HG03139 (cell line): ENCODE data around the gene AVL9.
"Not testable (repeated sequence)": the region's sequence is repeated elsewhere in the genome, so short reads cannot be mapped to it uniquely, and the experiment has no call there.

Experiments used
- ATAC-seq: cut with Tn5 transposase; IDR thresholded peaks from one replicate; pipeline ENCODE4 v1.9.1; 2021; ENCODE audit not compliant: unreplicated experiment

AVL9 gene

DNA sequence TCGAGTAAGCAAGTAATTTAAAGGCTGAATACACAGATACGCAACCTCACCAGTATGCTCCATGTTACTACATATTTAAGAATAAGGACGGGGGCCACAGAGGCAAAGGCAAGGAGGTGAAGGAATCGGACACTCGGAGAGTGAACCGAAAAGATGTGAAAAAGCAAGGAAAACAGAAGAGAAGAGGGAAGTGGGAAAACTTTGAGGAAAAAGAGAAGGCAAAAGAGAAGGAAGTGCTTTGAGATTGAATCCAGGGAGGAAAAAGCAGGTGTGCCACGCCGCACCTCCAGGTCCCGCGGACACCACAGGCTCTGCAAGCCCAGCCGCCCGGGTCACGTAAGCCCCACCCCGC is 367 bp upstream of the AVL9 start:
- peak; percentile 2 for ATAC-seq

DNA sequence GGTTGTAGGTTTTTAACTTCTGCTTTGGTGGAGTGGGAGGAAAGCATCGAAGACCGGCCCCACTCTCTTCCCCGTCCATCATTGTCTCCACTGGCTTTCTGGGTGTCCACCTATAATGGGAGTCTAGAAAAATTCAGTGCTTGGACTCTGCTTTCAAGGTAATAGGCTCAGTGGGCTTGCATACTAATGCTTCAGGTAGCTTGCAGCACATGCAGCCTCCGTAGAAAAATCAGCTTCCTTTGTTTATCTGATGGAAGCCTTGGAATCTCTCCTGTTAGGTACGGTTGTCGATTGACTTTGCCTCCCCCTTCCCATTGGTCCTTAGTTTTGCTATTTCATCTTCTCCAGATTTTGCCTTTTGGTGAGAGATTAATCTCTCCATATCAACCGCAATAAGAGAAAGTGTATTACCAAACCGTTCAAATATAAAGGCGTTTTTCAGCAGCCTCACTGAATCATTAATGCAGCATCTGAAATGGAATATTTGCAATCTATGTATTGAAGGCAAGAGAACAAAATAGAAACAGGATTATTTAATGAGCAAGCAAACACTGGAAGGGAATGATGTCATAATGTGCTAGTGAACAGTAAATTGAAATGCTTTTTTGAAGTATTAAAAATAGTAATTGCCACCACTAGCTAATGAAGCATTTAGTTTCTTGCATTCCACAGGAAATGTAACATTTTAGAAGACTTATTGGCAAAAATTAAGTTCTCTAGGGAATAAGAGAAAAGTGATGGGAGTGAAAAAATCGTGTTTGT is 944 bp downstream of the AVL9 start:
- no peak for ATAC-seq

DNA sequence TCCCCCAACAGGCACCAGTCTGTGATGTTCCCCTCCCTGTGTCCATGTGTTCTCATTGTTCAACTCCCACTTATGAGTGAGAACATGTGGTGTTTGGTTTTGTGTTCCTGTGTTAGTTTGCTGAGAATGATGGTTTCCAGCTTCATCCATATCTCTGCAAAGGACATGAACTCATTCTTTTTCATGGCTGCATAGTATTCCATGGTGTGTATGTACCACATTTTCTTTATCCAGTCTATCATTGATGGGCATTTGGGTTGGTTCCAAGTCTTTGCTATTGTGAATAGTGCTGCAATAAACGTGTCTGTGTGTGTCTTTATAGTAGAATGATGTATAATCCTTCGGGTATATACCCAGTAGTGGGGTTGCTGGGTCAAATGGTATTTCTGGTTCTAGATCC is 4.5 kb downstream of the AVL9 start:
- not testable (repeated sequence) for ATAC-seq

DNA sequence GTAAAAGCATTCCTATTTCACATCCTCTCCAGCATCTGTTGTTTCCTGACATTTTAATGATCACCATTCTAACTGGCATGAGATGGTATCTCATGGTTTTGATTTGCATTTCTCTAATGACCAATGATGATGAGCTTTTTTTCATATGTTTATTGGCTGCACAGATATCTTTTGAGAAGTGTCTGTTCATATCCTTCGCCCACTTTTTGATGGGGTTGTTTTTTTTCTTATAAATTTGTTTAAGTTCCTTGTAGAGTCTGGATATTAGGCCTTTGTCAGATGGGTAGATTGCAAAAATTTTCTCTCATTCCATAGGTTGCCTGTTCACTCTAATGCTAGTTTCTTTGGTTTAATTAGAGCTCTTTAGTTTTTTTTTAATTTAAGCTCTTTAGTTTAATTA is 4.9 kb downstream of the AVL9 start:
- ATAC-seq: not testable (repeated sequence)

DNA sequence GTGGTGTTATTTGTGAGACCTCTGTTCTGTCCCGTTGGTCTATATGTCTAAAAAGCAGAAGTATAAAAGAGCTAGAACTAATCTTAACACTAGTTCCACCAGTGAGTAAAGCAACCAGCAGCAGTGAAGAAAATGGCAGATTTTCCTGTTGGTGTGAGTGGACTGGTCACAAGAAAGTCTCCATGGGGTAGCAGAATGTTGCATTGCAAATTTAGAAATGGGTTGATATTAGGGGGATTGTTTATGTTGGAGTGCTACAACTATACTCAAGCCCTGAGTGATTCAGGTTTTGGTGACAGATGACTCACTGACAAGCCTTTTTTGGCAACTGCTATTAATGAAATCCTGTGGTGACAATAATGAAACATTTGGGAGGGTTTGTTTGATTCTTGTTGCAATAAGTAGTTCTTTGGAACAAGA is 5.6 kb downstream of the AVL9 start:
- peak; percentile 54 for ATAC-seq

DNA sequence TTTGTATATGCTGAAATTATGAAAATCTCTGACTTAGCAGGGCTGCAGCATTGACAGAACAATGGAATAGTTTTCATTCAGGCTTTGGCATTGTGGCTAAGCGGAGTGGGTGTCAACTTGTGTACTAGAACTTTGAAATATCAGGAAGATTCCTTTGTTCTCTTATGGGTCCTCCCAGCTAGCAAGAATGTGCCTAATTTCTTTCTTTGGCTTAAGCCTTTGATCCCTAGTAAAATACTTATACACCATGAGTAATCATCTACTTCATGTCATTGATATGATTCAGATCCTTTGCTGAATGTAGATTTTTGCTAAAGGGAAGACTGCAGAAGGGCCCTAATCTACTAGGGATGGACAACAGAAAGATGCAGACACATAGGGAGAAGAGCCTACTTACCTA is 6.2 kb downstream of the AVL9 start:
- no peak for ATAC-seq

DNA sequence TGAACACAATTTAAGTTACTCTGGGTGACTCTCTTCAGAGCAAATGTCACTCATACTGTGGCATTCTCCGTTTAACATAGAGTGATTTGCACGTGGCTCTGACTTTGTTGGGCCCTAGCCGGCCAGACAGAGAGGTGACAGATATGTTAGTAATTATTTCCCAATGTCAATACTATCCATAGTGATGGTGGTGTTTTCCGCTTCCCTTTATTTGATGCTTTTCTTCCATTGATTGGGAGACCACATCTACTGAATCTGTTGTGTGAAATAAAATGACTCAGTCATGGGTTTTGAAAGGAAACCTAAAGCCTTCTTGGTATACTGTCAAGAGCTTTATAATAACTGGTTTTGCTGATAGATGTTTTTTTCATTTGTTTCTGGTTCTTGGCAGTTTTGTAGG is 7.4 kb downstream of the AVL9 start:
- ATAC-seq: no peak

DNA sequence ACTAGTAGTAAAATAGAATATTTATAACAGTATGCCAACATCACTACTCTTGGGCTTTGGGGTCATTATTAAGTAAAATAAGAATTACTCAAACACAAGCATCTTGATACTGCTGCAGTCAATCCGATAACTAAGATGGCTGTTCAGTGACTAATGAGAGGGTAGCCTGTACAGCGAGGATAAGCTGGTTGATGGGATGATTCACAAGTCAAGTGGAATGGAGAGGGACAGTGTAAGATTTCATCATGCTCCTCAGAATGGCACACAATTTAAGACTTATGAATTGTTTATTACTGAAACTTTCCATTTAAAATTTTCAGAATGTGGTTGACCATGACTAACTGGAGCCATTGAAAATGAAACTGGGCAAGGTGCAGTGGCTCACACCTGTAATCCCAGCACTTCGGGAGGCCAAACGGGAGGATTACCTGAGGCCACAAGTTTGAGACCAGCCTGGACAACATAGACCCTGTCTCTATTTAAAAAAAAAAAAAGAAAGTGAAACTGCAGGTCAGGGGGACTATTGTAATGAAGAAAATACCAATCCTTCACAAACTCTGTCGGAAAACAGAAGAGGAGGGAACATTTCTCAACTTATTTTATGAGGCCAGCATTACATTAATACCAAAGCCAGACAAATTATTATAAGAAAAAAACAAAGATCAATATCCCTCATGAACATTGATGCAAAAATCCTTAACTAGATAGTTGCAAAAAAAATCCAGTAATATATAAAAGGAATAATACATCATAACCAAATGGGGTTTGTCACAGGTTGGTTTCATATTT is 11.2 kb downstream of the AVL9 start:
- no peak for ATAC-seq

DNA sequence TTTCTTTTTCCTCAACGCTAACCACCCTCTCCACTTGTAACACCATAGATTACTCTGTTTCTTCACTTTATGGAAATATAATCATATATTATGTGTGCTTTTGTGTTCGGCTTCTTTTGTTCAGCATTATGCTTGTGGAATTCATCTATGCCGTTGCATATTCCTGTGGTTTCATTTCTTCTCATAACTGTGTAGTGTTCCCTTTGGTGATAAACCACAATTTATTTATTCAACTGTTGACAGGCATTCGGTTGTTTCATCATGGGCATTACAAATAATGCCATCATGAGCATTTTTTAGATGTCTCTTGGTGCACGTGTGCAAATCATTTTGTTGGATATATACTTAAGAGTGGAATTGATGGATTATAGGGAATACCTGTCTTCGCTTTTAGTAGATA is 12.1 kb downstream of the AVL9 start:
- no peak for ATAC-seq

DNA sequence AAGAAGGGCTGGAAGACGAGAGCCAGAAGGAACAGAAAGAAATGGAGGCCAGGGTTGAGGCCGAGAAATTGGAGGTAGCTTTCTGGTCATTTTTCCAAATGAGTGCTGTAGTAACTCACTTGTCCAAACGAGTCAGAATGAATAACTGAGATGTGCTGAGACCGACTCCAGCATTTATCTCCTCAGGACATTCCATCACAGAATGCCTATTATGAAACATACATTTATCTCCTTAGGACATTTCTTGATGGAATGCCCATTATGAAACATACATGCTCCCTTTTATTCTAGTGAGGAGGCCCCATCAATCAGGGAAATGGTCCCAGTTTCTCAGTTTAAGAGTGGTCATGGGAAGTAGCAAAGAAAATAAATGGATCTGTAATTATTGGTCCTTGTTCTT is 16.5 kb downstream of the AVL9 start:
- no peak for ATAC-seq

DNA sequence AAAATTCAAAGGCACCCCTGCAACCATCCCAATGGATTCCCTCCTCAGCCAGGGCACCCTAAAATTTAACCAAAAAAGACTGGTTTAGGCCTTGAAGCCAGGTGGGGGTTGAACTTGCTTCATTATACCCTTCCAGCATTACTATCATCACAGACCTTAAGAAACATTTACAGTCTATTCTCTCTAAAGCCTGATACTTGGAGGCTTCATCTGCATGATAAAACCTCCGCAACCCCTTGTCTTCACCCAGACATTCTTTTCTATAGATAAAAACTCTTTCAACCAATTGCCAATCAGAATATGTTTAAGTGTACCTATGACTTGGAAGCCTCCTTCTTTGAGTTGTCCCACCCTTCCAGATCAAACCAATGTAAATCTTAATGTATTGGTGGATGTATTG is 17.9 kb downstream of the AVL9 start:
- no peak for ATAC-seq

DNA sequence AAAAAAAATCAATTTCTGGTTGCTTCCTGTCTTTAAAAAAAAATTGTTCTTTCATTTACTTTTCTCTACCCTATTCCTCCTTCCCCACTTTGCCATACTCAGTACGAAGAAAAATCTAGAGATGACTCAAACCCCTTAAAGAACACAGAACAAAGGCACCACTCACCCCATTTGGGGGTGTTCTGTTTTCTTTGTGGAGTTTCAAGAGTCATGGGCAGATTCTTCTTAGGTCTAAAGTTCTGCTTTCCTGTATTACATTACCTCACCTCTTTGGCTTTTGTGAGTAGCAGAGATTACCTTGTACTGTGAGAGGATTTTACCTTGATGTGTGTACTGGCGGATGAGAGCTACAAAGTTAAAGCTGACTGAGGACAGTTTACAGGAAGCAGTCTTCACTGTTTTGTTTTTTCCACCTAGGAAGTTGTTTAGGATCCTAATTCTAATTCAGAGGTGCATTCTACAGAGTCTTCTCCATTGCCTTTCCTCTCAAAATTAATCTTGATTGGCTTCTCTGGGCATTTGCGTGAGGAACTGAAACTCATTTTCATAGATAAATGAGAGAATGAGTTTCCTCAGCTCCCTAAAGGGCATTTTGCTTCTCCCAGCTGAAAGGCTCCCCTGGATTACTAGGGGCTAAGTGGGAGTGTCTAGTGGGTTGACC is 20.7 kb downstream of the AVL9 start:
- ATAC-seq: peak; percentile 79

DNA sequence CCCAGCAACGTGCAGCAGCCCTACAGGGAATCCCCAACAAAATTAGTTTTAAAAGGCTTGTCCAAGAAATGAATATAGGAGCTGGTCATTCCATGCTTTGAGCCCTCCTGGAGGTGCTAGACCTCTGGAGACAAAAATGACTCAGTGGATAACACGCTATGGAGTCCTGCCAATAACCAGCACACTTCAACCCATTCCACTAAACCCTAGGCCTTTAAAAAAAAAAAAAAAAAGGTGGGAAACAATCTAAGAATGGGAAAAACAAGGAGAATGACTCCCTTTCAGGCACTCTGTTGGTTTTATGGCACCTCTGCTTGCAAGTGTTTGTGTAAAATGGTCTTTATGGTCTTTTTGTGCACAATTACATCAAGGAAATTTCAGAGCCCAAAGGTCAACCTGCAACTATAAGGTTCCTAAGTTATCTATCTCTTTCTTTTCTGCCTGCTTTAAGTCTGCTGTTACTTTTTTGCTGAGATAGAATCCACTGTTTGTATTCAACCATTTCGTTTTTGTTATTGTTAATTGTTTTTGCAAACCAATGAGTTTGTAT is 21.3 kb downstream of the AVL9 start:
- ATAC-seq: no peak

DNA sequence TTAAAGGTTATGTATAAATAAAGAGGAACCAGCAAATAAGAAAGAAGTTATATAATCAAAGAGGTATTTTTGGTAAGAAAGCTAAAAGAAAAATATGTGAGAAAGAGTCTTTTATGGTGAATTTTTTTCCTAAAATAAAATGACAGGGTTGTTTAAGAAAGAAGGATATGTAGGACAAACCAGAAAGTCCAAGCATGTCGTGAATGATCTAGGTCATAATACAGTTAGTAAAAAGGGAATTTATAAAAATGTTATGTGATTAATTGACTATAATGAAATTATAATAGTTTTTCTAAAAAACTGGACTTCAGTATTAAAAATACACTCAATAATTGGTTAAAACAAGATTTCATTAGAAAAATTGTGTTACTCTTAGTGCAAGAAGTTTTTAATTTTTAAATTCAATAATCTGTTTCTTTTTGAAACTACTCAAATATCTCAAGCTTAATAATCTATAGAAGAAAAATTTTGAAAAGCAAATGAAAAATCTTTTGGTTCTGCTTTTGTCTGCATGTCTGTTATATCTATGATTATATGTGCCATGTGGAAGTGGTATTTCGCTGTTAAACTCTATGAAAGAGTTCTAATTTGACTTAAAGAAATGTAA is 23.3 kb downstream of the AVL9 start:
- ATAC-seq: no peak

DNA sequence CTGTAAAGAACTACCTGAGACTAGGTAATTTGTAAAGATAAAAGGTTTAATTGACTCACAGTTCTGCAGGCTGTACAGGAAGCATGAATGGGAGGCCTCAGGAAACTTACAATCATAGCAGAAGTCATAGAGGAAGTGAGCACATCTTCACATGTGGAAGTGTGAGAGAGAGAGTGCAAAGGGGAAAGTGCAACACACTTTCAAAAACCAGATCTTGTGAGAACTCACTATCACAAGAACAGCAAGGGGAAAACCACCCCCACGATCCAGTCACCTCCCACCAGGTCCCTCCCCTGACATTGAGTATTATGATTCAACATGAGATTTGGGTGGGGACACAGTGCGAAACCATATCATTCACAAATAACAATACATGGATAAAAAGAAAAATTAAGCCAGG is 24.5 kb downstream of the AVL9 start:
- ATAC-seq: no peak

DNA sequence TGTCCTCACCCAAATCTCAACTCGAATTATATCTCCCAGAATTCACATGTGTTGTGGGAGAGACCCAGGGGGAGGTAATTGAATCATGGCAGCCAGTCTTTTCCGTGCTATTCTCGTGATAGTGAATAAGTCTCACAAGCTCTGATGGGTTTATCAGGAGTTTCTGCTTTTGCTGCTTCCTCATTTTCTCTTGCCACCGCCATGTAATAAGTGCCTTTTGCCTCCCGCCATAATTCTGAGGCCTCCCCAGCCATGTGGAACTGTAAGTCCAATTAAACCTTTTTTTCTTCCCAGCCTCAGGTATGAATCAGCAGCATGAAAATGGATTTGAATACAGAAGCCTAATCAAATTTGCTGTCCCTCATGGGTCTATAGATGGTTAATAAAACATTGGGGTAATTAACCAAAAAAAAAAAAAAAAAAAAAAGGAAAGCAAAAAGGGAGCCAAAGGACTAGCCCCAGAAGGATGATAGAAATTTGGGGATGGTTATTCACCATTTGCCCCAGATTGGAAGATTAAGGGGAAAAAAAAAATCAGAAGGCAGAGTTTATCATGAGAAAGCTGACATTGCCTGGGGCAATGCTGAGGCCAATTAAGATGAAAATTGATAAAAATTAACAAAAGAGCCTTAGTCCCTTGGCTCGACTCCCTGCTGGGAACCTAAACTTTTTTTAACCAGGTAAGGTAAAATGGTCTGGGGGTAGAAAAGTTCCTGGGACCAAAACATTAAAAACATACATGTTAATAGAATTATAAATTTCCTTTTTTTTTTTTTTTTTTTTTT is 27.6 kb downstream of the AVL9 start:
- no peak for ATAC-seq

DNA sequence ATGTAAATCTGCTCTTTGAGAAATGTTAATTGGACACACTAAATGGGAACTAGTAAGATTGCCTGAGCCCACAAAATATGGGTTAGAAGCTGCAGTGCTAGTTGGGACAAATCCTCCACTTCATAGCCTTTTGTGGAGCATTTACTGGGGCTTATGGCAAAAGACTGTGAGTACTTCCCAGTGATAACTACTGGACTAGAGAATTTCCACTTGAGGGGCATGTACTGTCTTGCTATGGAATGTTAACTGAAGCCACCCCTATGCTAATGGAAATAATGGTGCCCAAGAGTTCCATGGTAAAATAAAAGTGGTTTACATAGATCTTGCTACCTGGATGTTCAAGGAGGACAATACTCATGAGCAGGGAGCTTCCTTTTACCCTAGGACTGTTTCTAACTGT is 29.3 kb downstream of the AVL9 start:
- ATAC-seq: no peak

DNA sequence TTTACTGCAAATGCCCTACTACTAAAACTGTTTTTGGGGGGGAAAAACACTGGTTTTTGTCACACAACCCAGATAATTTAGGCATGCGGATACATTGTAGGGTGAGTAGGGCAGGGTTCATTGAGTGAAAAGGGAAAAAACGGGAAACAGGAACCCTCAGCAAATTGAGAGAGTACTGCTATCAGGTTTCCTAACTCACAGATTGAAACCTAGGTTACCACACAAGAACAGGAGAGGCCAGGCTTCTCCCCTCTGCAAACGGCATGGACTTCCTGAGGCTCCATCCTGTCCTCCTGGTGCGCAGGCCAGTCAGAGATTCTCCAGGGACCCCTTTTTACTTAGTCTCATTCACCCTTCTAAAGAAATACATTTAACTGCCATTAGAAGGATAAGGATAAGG is 30.6 kb downstream of the AVL9 start:
- no peak for ATAC-seq

DNA sequence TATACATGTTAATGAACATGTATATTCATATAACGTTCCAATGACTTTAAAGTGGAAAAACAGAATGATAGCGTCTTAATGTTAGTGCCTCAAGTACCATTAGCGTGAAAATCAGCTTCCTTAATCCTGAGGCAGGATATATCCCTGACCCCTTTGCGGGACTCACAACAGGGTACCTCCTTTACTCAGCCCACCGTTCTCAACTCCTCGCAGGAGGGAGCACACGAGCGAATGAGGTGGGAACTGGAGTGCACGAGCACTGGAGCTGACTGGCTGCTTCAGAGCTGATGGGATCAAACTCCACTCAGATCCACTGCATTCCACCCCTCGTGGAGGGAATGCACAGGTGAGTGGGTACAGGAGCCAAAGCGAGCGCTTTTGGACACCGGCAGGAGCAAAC is 36.1 kb downstream of the AVL9 start:
- no peak for ATAC-seq

DNA sequence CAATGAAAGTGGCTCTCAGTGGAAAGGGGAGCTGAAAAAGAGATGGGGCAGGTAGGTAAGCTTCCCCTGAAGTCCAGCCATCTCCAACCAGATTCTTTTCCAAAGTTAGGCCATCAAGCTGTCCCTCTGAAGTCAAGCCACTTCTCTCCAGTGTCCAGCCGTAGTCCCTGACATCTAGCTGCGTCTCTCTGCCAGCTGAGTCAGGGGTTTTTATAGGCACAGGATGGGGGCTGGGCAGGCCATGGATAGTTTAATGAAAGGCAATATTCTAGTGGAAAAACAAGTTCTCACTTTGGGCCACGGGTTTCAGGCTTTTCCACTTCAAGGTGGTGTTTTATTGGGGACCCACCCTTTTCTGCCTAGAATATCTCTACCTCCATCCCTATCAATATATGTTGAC is 36.8 kb downstream of the AVL9 start:
- ATAC-seq: no peak

DNA sequence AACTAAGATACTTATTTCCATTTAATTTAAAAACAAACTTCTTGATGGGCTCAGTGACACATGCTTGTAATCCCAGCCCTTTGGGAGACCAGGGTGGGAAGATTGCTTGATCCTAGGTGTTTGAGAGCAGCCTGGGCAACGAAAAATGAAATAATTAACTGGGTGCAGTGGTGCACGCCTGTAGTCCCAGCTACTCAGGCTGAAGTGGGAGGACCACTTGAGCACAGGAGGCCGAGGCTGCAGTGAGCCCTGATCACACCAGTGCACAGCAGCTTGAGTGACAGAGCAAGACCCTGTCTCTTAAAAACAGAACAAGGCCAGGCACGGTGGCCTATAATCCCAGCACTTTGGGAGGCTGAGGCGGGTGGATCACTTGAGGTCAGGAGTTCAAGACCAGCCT is 37.4 kb downstream of the AVL9 start:
- ATAC-seq: no peak
